ENCODE data around the gene GNPNAT1. TPM values are rescaled to one million over a fixed set of nuclear protein-coding genes. Genes with fewer than 3 reads are reported as not detected.
A peak's percentile ranks its signal among the peaks of the same experiment; 100 is the strongest.

GNPNAT1 gene
- total and polyA plus RNA-seq, 2 experiments from 2014 or later = 44.4 to 68.7 TPM

- TF ChIP-seq CREB1 (CRISPR knock-in tag; IDR thresholded peaks at IDR 0.05; ENCODE audit: low read depth) (no peak), EZH2phosphoT487 (IDR thresholded peaks at IDR 0.05; ENCODE audit: unreplicated experiment) (no peak), NANOG (IDR thresholded peaks at IDR 0.05; ENCODE audit: borderline replicate concordance) (no peak), POLR2AphosphoS5 (IDR thresholded peaks at IDR 0.05; ENCODE audit: low read depth) (no peak), ZNF114 (CRISPR knock-in tag; IDR thresholded peaks at IDR 0.05) (no peak), ETS1 (IDR thresholded peaks at IDR 0.05) (no peak), REST (IDR thresholded peaks at IDR 0.05; ENCODE audit: unreplicated experiment) (no peak), EZH2 (IDR thresholded peaks at IDR 0.05; ENCODE audit: low read depth, unreplicated experiment) (no peak), STAT1 (IDR thresholded peaks at IDR 0.05; ENCODE audit: unreplicated experiment) (no peak)
- H3K4me1 Mint-ChIP-seq = peaks cover 41% of the 10 kb centered on the region
- Histone ChIP-seq H3K36me3 (ENCODE audit: insufficient read depth) (no peaks in the 10 kb centered on the region), H2AFZ (no peak overlapping the region), H3K4me2 (no peak overlapping the region), H3F3A (replicated peaks; ENCODE audit: low read depth) (0 out of 2 replicates have a peak, but pooled peaks cover 2% of the 10 kb centered on the region), H3K27me3 (ENCODE audit: insufficient read depth) (no peaks in the 10 kb centered on the region), H3K9me2 (ENCODE audit: insufficient read depth) (no peaks in the 10 kb centered on the region; the same call in 1 of the 2 replicates), H3K4me3 (no peak overlapping the region), H3K27ac (ENCODE audit: low read depth) (peak overlapping the region; percentile 17; the same call in 1 of the 2 replicates), H3K79me2 (replicated peaks; ENCODE audit: insufficient read depth) (no peaks in the 10 kb centered on the region), H3K4me1 (ENCODE audit: insufficient read depth) (peaks cover 50% of the 10 kb centered on the region), H4K20me1 (replicated peaks; ENCODE audit: insufficient read depth) (no peaks in the 10 kb centered on the region)
- peaks cover 3% of the 10 kb centered on the region for H3K27me3 Mint-ChIP-seq (ENCODE audit: insufficient read depth, low read depth, poor library complexity)
- H3K36me3 Mint-ChIP-seq (ENCODE audit: low read depth) = no peaks in the 10 kb centered on the region
- H3K4me3 Mint-ChIP-seq = no peak overlapping the region
- no peak for ATAC-seq
- no peak overlapping the region for H3K27ac Mint-ChIP-seq
- H3K9me3 Mint-ChIP-seq = no peaks in the 10 kb centered on the region
- no peak for DNase-seq (ENCODE audit: low spot score)
Observed at GRCh38 chr14:52834440-52834842, 43.0 kb upstream of the GNPNAT1 start.

- H3K36me3 Mint-ChIP-seq (ENCODE audit: low read depth) = no peaks in the 10 kb centered on the region
- Histone ChIP-seq H3K36me3 (ENCODE audit: insufficient read depth) (no peaks in the 10 kb centered on the region), H4K20me1 (replicated peaks; ENCODE audit: insufficient read depth) (no peaks in the 10 kb centered on the region), H3K27me3 (ENCODE audit: insufficient read depth) (no peaks in the 10 kb centered on the region), H3K4me1 (ENCODE audit: insufficient read depth) (peaks cover 50% of the 10 kb centered on the region), H3K4me3 (no peak overlapping the region), H3F3A (replicated peaks; ENCODE audit: low read depth) (0 out of 2 replicates have a peak, but pooled peaks cover 2% of the 10 kb centered on the region), H3K27ac (ENCODE audit: low read depth) (no peak overlapping the region), H3K4me2 (0 out of 2 replicates have a peak overlapping the region, but pooled peaks have one; percentile 24), H2AFZ (no peak overlapping the region; the same call in 1 of the 2 replicates), H3K9me2 (ENCODE audit: insufficient read depth) (no peaks in the 10 kb centered on the region), H3K79me2 (replicated peaks; ENCODE audit: insufficient read depth) (no peaks in the 10 kb centered on the region)
- no peak for DNase-seq (ENCODE audit: low spot score)
- H3K27me3 Mint-ChIP-seq (ENCODE audit: insufficient read depth, low read depth, poor library complexity) = peaks cover 3% of the 10 kb centered on the region
- no peak overlapping the region for H3K27ac Mint-ChIP-seq
- H3K4me3 Mint-ChIP-seq = no peak overlapping the region
- peaks cover 43% of the 10 kb centered on the region for H3K4me1 Mint-ChIP-seq
- no peaks in the 10 kb centered on the region for H3K9me3 Mint-ChIP-seq
- no peak for ATAC-seq
- TF ChIP-seq STAT1 (IDR thresholded peaks at IDR 0.05; ENCODE audit: unreplicated experiment) = no peak
- TF ChIP-seq ZNF331 (CRISPR knock-in tag; IDR thresholded peaks at IDR 0.05; ENCODE audit: low read depth) = no peak
- TF ChIP-seq POLR2AphosphoS5 (IDR thresholded peaks at IDR 0.05; ENCODE audit: low read depth) = no peak
- no peak for TF ChIP-seq EZH2 (IDR thresholded peaks at IDR 0.05; ENCODE audit: low read depth, unreplicated experiment)
- no peak for TF ChIP-seq ZNF462 (CRISPR knock-in tag; IDR thresholded peaks at IDR 0.05)
- no peak for TF ChIP-seq ZNF114 (CRISPR knock-in tag; IDR thresholded peaks at IDR 0.05)
- TF ChIP-seq JUNB (IDR thresholded peaks at IDR 0.05; ENCODE audit: unreplicated experiment) = no peak
Observed at GRCh38 chr14:52833891-52834290, 42.5 kb upstream of the GNPNAT1 start.
